ENCODE data around the gene ARMH4. TPM values are rescaled to one million over a fixed set of nuclear protein-coding genes. Genes with fewer than 3 reads are reported as not detected.
A peak's percentile ranks its signal among the peaks of the same experiment; 100 is the strongest.

ARMH4 gene
- total RNA-seq (2021), result 38.7 and 42.6 TPM in 2 replicates
- long read RNA-seq, full-length matches to known transcripts, result 82 of 400 reads
- long read RNA-seq, partial matches to known transcripts, result 280 of 400 reads
- long read RNA-seq, other reads (novel, unspliced or antisense), result 38 of 400 reads

- DNase-seq, result peak; percentile 94
- Histone ChIP-seq H2BK5ac (ENCODE audit: insufficient read length, low read length) (no peak within 1 kb of the TSS), H3K4me2 (ENCODE audit: insufficient read depth, insufficient read length, low read length) (peak within 1 kb of the TSS; percentile 91), H3K9ac (ENCODE audit: extremely low read depth, insufficient read length, low read length) (peak within 1 kb of the TSS; percentile 24), H3K4ac (ENCODE audit: low read depth, low read length) (no peak within 1 kb of the TSS), H3K14ac (ENCODE audit: insufficient read depth, low read length) (peak within 1 kb of the TSS; percentile 1; the same call in 1 of the 2 replicates), H2BK12ac (ENCODE audit: insufficient read length, low read depth, low read length) (no peak within 1 kb of the TSS), H3K4me1 (ENCODE audit: insufficient read depth, low read length) (peaks cover 2% of the 10 kb centered on the region; the same call in 1 of the 2 replicates), H2BK20ac (ENCODE audit: low read depth, low read length, poor library complexity, severe bottlenecking) (no peak within 1 kb of the TSS), H3K27ac (ENCODE audit: insufficient read length, low read depth, low read length) (no peak within 1 kb of the TSS), H3K79me1 (ENCODE audit: insufficient read depth, low read depth, low read length, poor library complexity, severe bottlenecking) (no peaks in the 10 kb centered on the region), H3K23ac (ENCODE audit: insufficient read length, low read depth, low read length) (no peak within 1 kb of the TSS), H3K27me3 (ENCODE audit: insufficient read depth, low read length) (peaks cover 6% of the 10 kb centered on the region; the same call in 1 of the 2 replicates), H3K23me2 (ENCODE audit: insufficient read length, low read depth, low read length, poor library complexity, severe bottlenecking) (peaks cover 13% of the 10 kb centered on the region), H2AK5ac (ENCODE audit: insufficient read length, low read length) (no peak within 1 kb of the TSS), H4K8ac (replicated peaks; ENCODE audit: insufficient read length, low read depth, low read length) (no peak within 1 kb of the TSS), H4K20me1 (ENCODE audit: control insufficient read depth, insufficient read depth, insufficient read length) (no peaks in the 10 kb centered on the region), H2AFZ (ENCODE audit: low read length) (peak within 1 kb of the TSS; percentile 3), H3K9me3 (ENCODE audit: control insufficient read depth, low read depth, low read length) (no peaks in the 10 kb centered on the region), H2BK15ac (ENCODE audit: low read depth, low read length) (no peak within 1 kb of the TSS), H4K91ac (ENCODE audit: insufficient read length, low read depth, low read length) (no peak within 1 kb of the TSS), H2BK120ac (ENCODE audit: low read depth, low read length, poor library complexity, severe bottlenecking) (no peak within 1 kb of the TSS), H3K56ac (ENCODE audit: insufficient read length, low read depth, low read length) (no peak within 1 kb of the TSS), H3T11ph (ENCODE audit: low read length) (no peak within 1 kb of the TSS), H3K79me2 (ENCODE audit: insufficient read depth, low read length) (no peaks in the 10 kb centered on the region), H3K18ac (ENCODE audit: insufficient read length, low read depth, low read length) (no peak within 1 kb of the TSS), H4K5ac (ENCODE audit: insufficient read length, low read depth, low read length) (no peak within 1 kb of the TSS)
- Mint-ChIP-seq H3K27ac (peak within 1 kb of the TSS in 1 of 3 experiments; percentile 38; a peak in 2 of 7 replicates), H3K36me3 (ENCODE audit: insufficient read depth in 1 of 3, low read depth in 3 of 3) (no peaks in the 10 kb centered on the region; a peak in 1 of 7 replicates), H3K9me3 (no peaks in the 10 kb centered on the region; a peak in 1 of 5 replicates), H3K27me3 (ENCODE audit: low read depth) (peaks cover 19% of the 10 kb centered on the region), H3K4me1 (peaks cover 43 to 47% of the 10 kb centered on the region in 2 experiments), H3K4me3 (peak within 1 kb of the TSS; percentile 85 to 91)
- TF ChIP-seq CTCF (conservative IDR thresholded peaks at IDR 0.05), result peak; percentile 21; the same call in 2 of the 3 replicates
- WGBS (ENCODE audit: extremely low coverage, insufficient read length, low lambda C conversion rate), result no CpG with 5 or more reads among the region's 70 CpGs
These were observed at the start of gene ARMH4 for GRCh38 chr14:58152014-58152857. Gene ARMH4, minus strand, starts transcription at chr14:58152213. Its CDS starts 12,855 bp downstream, at chr14:58139358.

Data from H9 (cell line).